HL-60 (cell line): Measurements from ENCODE around the gene TRPV4.

ENCODE experiments used
- DNase-seq, 2 experiments: peaks; one replicate each; pipeline ENCODE4 v3.0.0-alpha.2; 2010 to 2020; ENCODE audit warnings: low read depth in 1 of 2, low spot score in 1 of 2
- H3K27ac ChIP-seq: fragments of 250-450 bp; sonication (Bioruptor Pico); replicated peaks from 2 replicates; pipeline ENCODE4 v1.5.1; 2020; ENCODE audit warnings: mild to moderate bottlenecking, moderate library complexity
- H3K27me3 ChIP-seq: fragments of 250-450 bp; sonication (Bioruptor Pico); 2 replicates; pipeline ENCODE4 v1.5.1; 2021; ENCODE audit warnings: mild to moderate bottlenecking, moderate library complexity; ENCODE audit not compliant: insufficient read depth, poor library complexity, severe bottlenecking
- H3K4me3 ChIP-seq: replicated peaks from 2 replicates; pipeline ENCODE4 v1.5.1; 2011; ENCODE audit warnings: mild to moderate bottlenecking, control low read depth, low read length; ENCODE audit not compliant: insufficient read depth
- CTCF ChIP-seq: IDR thresholded peaks from one replicate; pipeline ENCODE4 v1.5.1; 2011; ENCODE audit warnings: low read length, control low read depth, inconsistent platforms; ENCODE audit not compliant: insufficient read depth
- GABPA ChIP-seq: IDR thresholded peaks from 2 replicates; pipeline ENCODE4 v1.6.1; 2012; ENCODE audit warnings: low read depth
- POLR2AphosphoS5 ChIP-seq: IDR thresholded peaks from 2 replicates; pipeline ENCODE4 v1.6.1; 2012; ENCODE audit warnings: low read depth
- REST ChIP-seq: IDR thresholded peaks from 2 replicates; pipeline ENCODE4 v1.6.1; 2012; ENCODE audit warnings: low read depth; ENCODE audit not compliant: insufficient replicate concordance
- SPI1 ChIP-seq: IDR thresholded peaks from 2 replicates; pipeline ENCODE4 v1.6.1; 2012; ENCODE audit warnings: low read depth, mild to moderate bottlenecking, borderline replicate concordance

TRPV4 gene

GRCh38 chr12:109743076-109743910 lies 89.9 kb downstream of the TRPV4 start:
- TF ChIP-seq GABPA: no peak
- TF ChIP-seq POLR2AphosphoS5: no peak
- TF ChIP-seq REST: no peak
- no peak for DNase-seq
- H3K27me3 ChIP-seq: no peaks in the 10 kb centered on the region
- no peak overlapping the region for H3K27ac ChIP-seq
- no peak overlapping the region for H3K4me3 ChIP-seq

GRCh38 chr12:109741970-109742703 lies 91.1 kb downstream of the TRPV4 start:
- Histone ChIP-seq H3K27me3 (no peaks in the 10 kb centered on the region), H3K27ac (no peak overlapping the region), H3K4me3 (no peak overlapping the region)
- TF ChIP-seq CTCF (no peak), POLR2AphosphoS5 (no peak), GABPA (no peak), SPI1 (no peak), REST (no peak)
- no peak for DNase-seq

- Histone ChIP-seq H3K4me3 (no peak overlapping the region), H3K27me3 (no peaks in the 10 kb centered on the region), H3K27ac (no peak overlapping the region)
- DNase-seq: no peak
- TF ChIP-seq CTCF (no peak), POLR2AphosphoS5 (no peak), GABPA (no peak), REST (no peak), SPI1 (no peak)
Measured at GRCh38 chr12:109741286-109741969, 91.8 kb downstream of the TRPV4 start.
